ENCODE measurements around the gene MMP24OS.
"Not testable (repeated sequence)": the region's sequence is repeated elsewhere in the genome, so short reads cannot be mapped to it uniquely, and the experiment has no call there.

MMP24OS gene

GRCh38 chr20:35257175-35257909 lies 20.6 kb downstream of the MMP24OS start:
- Histone ChIP-seq H3K4me3 (replicated peaks; ENCODE audit: insufficient read depth, low read length) (no peak overlapping the region), H3K27ac (replicated peaks) (no peak overlapping the region), H3K27me3 (ENCODE audit: insufficient read depth, poor library complexity, severe bottlenecking) (no peaks in the 10 kb centered on the region)
- no peak for DNase-seq (ENCODE audit: low read depth in 1 of 2, low spot score in 1 of 2)
- TF ChIP-seq POLR2AphosphoS5 (IDR thresholded peaks at IDR 0.05; ENCODE audit: low read depth) = no peak
- TF ChIP-seq CTCF (IDR thresholded peaks at IDR 0.05; ENCODE audit: insufficient read depth, low read length) = no peak
- no peak for TF ChIP-seq REST (IDR thresholded peaks at IDR 0.05; ENCODE audit: insufficient replicate concordance, low read depth)
- no peak for TF ChIP-seq GABPA (IDR thresholded peaks at IDR 0.05; ENCODE audit: low read depth)
- no peak for TF ChIP-seq SPI1 (IDR thresholded peaks at IDR 0.05; ENCODE audit: borderline replicate concordance, low read depth)

- Histone ChIP-seq H3K27ac (replicated peaks) (no peak overlapping the region), H3K27me3 (ENCODE audit: insufficient read depth, poor library complexity, severe bottlenecking) (no peaks in the 10 kb centered on the region), H3K4me3 (replicated peaks; ENCODE audit: insufficient read depth, low read length) (no peak overlapping the region)
- no peak for TF ChIP-seq GABPA (IDR thresholded peaks at IDR 0.05; ENCODE audit: low read depth)
- no peak for TF ChIP-seq REST (IDR thresholded peaks at IDR 0.05; ENCODE audit: insufficient replicate concordance, low read depth)
- no peak for TF ChIP-seq CTCF (IDR thresholded peaks at IDR 0.05; ENCODE audit: insufficient read depth, low read length)
- TF ChIP-seq POLR2AphosphoS5 (IDR thresholded peaks at IDR 0.05; ENCODE audit: low read depth) = no peak
- TF ChIP-seq SPI1 (IDR thresholded peaks at IDR 0.05; ENCODE audit: borderline replicate concordance, low read depth) = no peak
- DNase-seq (ENCODE audit: low read depth in 1 of 2, low spot score in 1 of 2) = no peak
Measured at GRCh38 chr20:35254448-35254999, 23.4 kb downstream of the MMP24OS start.

GRCh38 chr20:35253010-35253409 lies 24.9 kb downstream of the MMP24OS start:
- no peaks in the 10 kb centered on the region for H3K27me3 ChIP-seq (ENCODE audit: insufficient read depth, poor library complexity, severe bottlenecking)
- H3K27ac ChIP-seq (replicated peaks) = no peak overlapping the region
- no peak for TF ChIP-seq CTCF (IDR thresholded peaks at IDR 0.05; ENCODE audit: insufficient read depth, low read length)
- TF ChIP-seq SPI1 (IDR thresholded peaks at IDR 0.05; ENCODE audit: borderline replicate concordance, low read depth) = no peak
- no peak for TF ChIP-seq POLR2AphosphoS5 (IDR thresholded peaks at IDR 0.05; ENCODE audit: low read depth)
- no peak for TF ChIP-seq GABPA (IDR thresholded peaks at IDR 0.05; ENCODE audit: low read depth)
- TF ChIP-seq REST (IDR thresholded peaks at IDR 0.05; ENCODE audit: insufficient replicate concordance, low read depth) = no peak
- no peak overlapping the region for H3K4me3 ChIP-seq (replicated peaks; ENCODE audit: insufficient read depth, low read length)
- DNase-seq (ENCODE audit: low read depth in 1 of 2, low spot score in 1 of 2) = no peak

- H3K4me3 ChIP-seq (replicated peaks; ENCODE audit: insufficient read depth, low read length); H3K27ac ChIP-seq (replicated peaks); H3K27me3 ChIP-seq (ENCODE audit: insufficient read depth, poor library complexity, severe bottlenecking); DNase-seq (ENCODE audit: low read depth in 1 of 2, low spot score in 1 of 2): not testable (repeated sequence)
Measured at GRCh38 chr20:35252598-35252997, 25.3 kb downstream of the MMP24OS start.
